Stomach (tissue), 9 donors: ENCODE data around the gene CNBD2. TPM values are rescaled to one million over a fixed set of nuclear protein-coding genes. Genes with fewer than 3 reads are reported as not detected.
A peak's percentile ranks its signal among the peaks of the same experiment; 100 is the strongest.
"Not testable (repeated sequence)": the region's sequence is repeated elsewhere in the genome, so short reads cannot be mapped to it uniquely, and the experiment has no call there.

Source experiments
- DNase-seq, 2 donors: peaks; one replicate each; pipeline versions ENCODE4 v3.0.0 to v3.0.0-alpha.2; 2013 to 2019
- H3K27ac ChIP-seq, 5 donors: fragments of 200-600 bp in 4 of 5; sonication (generic) in 4 of 5; one replicate each; pipeline ENCODE4 v1.5.1; 2013 to 2019; ENCODE audit warnings: mild to moderate bottlenecking in 1 of 5, moderate library complexity in 1 of 5
- H3K27me3 ChIP-seq, 3 donors: fragments of 200-600 bp; sonication (generic); one replicate each; pipeline ENCODE4 v1.5.1; 2017 to 2019; ENCODE audit warnings: mixed run types in 1 of 3
- H3K36me3 ChIP-seq, 4 donors: fragments of 200-600 bp; sonication (generic); 1 replicate in 3 of 4; 2 replicates in 1 of 4; pipeline ENCODE4 v1.5.1; 2016 to 2019
- H3K4me1 ChIP-seq, 4 donors: fragments of 200-600 bp; sonication (generic); one replicate each; pipeline ENCODE4 v1.5.1; 2016 to 2019
- H3K4me3 ChIP-seq, 4 donors: fragments of 200-600 bp; sonication (generic) in 3 of 4; one replicate each; pipeline ENCODE4 v1.5.1; 2016 to 2019; ENCODE audit warnings: mild to moderate bottlenecking in 1 of 4
- H3K9me3 ChIP-seq, 4 donors: fragments of 200-600 bp; sonication (generic); one replicate each; pipeline ENCODE4 v1.5.1; 2016 to 2019
- CTCF ChIP-seq, 7 experiments: fragments of 450-650 bp in 4 of 7; fragments of 200-600 bp in 3 of 7; sonication (generic) in 3 of 7; IDR thresholded peaks; one replicate each; pipeline ENCODE4 v1.5.1; 2016 to 2019; ENCODE audit warnings: antibody characterized with exemption in 7 of 7, control low read depth in 2 of 7, mild to moderate bottlenecking in 1 of 7
- EP300 ChIP-seq: sonication (generic); formaldehyde crosslinking; IDR thresholded peaks from one replicate; pipeline ENCODE4 v1.6.1; 2017; ENCODE audit warnings: antibody characterized with exemption
- POLR2A ChIP-seq, 4 donors: fragments of 450-650 bp; IDR thresholded peaks; one replicate each; pipeline ENCODE4 v1.6.1; 2016; ENCODE audit warnings: antibody characterized with exemption in 4 of 4, control low read depth in 2 of 4, mild to moderate bottlenecking in 1 of 4, moderate library complexity in 1 of 4
- POLR2AphosphoS5 ChIP-seq, 3 donors: sonication (generic); formaldehyde crosslinking; IDR thresholded peaks; one replicate each; pipeline ENCODE4 v1.6.1; 2016; ENCODE audit warnings: antibody characterized with exemption in 3 of 3
- WGBS, 5 donors: extraction: QIAGEN DNeasy Blood & Tissue Kit in 3 of 5; methylation state at CpG; one replicate each; pipeline versions ENCODE4 v1.1.5 to v1.1.7; 2013 to 2018; 5-methylcytosine and 5-hydroxymethylcytosine counted together
- intact Hi-C: fragments of 100-400 bp; cut with DNase I; formaldehyde crosslinking; loops from one replicate; pipeline ENCODE4 v1.15.1; 2023; ENCODE audit warnings: low total_unique reads
- polyA plus RNA-seq, 3 donors: library from polyadenylated mRNA; stranded (reverse); fragments of 200-250 nt; gene quantifications; one replicate each; pipeline ENCODE4 v1.2.3, GENCODE V29; 2013
- total RNA-seq, 5 donors: library from RNA; depleted of rRNA; stranded (reverse); fragments of >200 nt; gene quantifications; one replicate each; pipeline versions ENCODE4 v1.1.0 to v1.2.3, GENCODE V29; 2014 to 2016
- donor health status: healthy with polysubstance abuse.
- donor health status: Bipolar disorder and iron deficiency.
- donor health status: healthy.

Gene CNBD2
- total and polyA plus RNA-seq, 8 donors = 1.8 to 66.0 (median 8.8) TPM; not detected in 1

- TF ChIP-seq EP300 (no peak), CTCF (IDR thresholded peaks at IDR 0.05) (no peak), POLR2AphosphoS5 (IDR thresholded peaks at IDR 0.05) (no peak), POLR2A (IDR thresholded peaks at IDR 0.05) (no peak)
- peaks cover 0 to 6% (median 2%) of the 10 kb centered on the region in 4 donors for H3K36me3 ChIP-seq
- no peaks in the 10 kb centered on the region for H3K27me3 ChIP-seq
- no peaks in the 10 kb centered on the region for H3K9me3 ChIP-seq
- H3K27ac ChIP-seq = peak overlapping the region in 4 of 5 donors; percentile 94 to 100 (median 98)
- WGBS, 5 donors = 71 to 79% (median 75%) methylated on average over 13 of the region's 13 CpGs
- intact Hi-C loops = no loop called here
- H3K4me3 ChIP-seq = peak overlapping the region; percentile 58 to 100 (median 92)
- peak in 1 of 2 donors; percentile 33 for DNase-seq
- peaks cover 7 to 33% (median 30%) of the 10 kb centered on the region in 4 donors for H3K4me1 ChIP-seq
These were observed 83.1 kb downstream of the CNBD2 start for GRCh38 chr20:36051318-36052116.

GRCh38 chr20:36052117-36052513 lies 83.7 kb downstream of the CNBD2 start:
- 86 to 91% (median 88%) methylated on average over 6 of the region's 6 CpGs for WGBS, 5 donors
- TF ChIP-seq POLR2AphosphoS5 (IDR thresholded peaks at IDR 0.05) (no peak), CTCF (IDR thresholded peaks at IDR 0.05) (no peak)
- Histone ChIP-seq H3K27ac (no peak overlapping the region), H3K27me3 (no peaks in the 10 kb centered on the region), H3K4me1 (peaks cover 3 to 27% (median 24%) of the 10 kb centered on the region in 4 donors), H3K4me3 (no peak overlapping the region), H3K36me3 (peaks cover 0 to 3% (median under 1%) of the 10 kb centered on the region in 4 donors), H3K9me3 (no peaks in the 10 kb centered on the region)
- no peak for DNase-seq
- intact Hi-C loops = no loop called here

- H3K27me3 ChIP-seq, DNase-seq, H3K4me1 ChIP-seq, H3K9me3 ChIP-seq, H3K4me3 ChIP-seq, H3K27ac ChIP-seq, intact Hi-C loops, H3K36me3 ChIP-seq: not testable (repeated sequence)
- WGBS, 5 donors = 83 to 90% (median 84%) methylated on average over 9 of the region's 9 CpGs
These were observed 85.6 kb downstream of the CNBD2 start for GRCh38 chr20:36053863-36054518.

- TF ChIP-seq POLR2A (IDR thresholded peaks at IDR 0.05) = no peak
- TF ChIP-seq EP300 = no peak
- no peak for TF ChIP-seq CTCF (IDR thresholded peaks at IDR 0.05)
- TF ChIP-seq POLR2AphosphoS5 (IDR thresholded peaks at IDR 0.05) = no peak
- 61 to 72% (median 69%) methylated on average over 4 of the region's 4 CpGs for WGBS, 5 donors
These were observed 86.8 kb downstream of the CNBD2 start for GRCh38 chr20:36055145-36055544.

More at GRCh38 chr20:36055145-36055544, 86.8 kb downstream of the CNBD2 start:
- Histone ChIP-seq H3K4me3 (no peak overlapping the region), H3K27me3 (no peaks in the 10 kb centered on the region), H3K4me1 (peaks cover 0 to 10% (median 9%) of the 10 kb centered on the region in 4 donors), H3K9me3 (no peaks in the 10 kb centered on the region), H3K36me3 (no peaks in the 10 kb centered on the region), H3K27ac (no peak overlapping the region)
- intact Hi-C loops = no loop called here
- no peak for DNase-seq
